Measurements from ENCODE around the gene IL34. TPM values are rescaled to one million over a fixed set of nuclear protein-coding genes. Genes with fewer than 3 reads are reported as not detected.
A peak's percentile ranks its signal among the peaks of the same experiment; 100 is the strongest.
"Not testable (repeated sequence)": the region's sequence is repeated elsewhere in the genome, so short reads cannot be mapped to it uniquely, and the experiment has no call there.

IL34 gene
- polyA plus RNA-seq, 4 donors = 0.62 to 1.2 (median 1.1) TPM

- no peak for DNase-seq (ENCODE audit: low read depth in 4 of 4, low spot score in 2 of 4)
These were observed 15.2 kb upstream of the IL34 start for GRCh38 chr16:70630960-70631745.

DNA sequence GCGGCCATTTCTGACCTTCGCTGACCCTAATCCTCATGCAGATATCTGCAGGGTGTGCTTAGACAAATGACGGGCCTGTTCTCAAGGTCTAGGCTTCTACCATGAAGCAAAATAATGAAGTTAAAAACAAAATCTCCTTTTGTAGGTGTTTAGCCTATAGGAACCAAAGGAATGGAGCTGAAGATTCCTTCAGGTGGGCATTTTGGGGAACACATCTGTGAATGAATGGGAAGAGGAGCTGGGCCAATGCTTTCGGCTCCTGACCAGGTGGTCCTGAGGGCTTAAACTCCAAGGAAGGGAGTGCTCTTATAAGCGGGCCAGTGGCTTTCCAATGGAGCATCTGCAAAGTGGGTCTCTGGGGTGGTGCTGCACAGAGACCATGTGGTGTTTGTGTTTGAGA, 14.1 kb upstream of the IL34 start:
- DNase-seq (ENCODE audit: low read depth in 4 of 4, low spot score in 2 of 4) = no peak

GRCh38 chr16:70633617-70634016, 12.7 kb upstream of the IL34 start:
- DNase-seq (ENCODE audit: low read depth in 4 of 4, low spot score in 2 of 4) = not testable (repeated sequence)

- DNase-seq (ENCODE audit: low read depth in 4 of 4, low spot score in 2 of 4) = no peak
These were observed 11.5 kb upstream of the IL34 start for GRCh38 chr16:70634861-70635260.

DNA sequence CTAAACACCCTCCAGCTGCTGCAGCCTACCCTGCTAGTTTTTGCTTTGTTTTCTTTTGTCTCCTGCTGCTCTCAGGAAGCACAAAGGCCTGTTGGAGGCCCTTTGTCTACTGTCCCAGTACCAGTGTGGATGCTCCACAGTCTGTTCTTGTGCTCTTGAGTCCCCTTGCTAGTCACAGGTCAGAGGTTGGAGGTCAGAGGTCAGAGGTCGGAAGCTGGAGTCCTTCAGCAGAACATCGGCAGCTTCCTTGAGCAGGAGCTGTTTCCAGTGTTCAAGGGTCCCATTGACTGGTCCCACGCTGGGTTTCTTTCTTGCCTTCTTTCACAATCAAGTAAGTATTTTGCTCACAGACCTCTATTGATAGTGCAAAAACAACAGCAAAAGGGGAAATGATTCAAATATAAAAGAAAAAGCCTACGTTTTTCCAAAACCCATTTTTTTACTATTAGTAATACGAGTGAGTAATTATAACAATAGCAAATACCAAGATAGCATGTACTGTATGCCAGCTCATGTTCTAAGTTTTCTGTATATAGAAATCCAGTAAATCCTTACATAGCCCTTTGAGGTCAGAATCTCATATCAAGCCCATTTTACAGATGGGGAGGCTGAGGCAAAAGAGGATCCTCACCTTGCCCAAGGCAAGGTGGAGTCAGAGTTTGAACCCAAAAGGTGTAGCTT, 10.9 kb upstream of the IL34 start:
- no peak for DNase-seq (ENCODE audit: low read depth in 4 of 4, low spot score in 2 of 4)

DNA sequence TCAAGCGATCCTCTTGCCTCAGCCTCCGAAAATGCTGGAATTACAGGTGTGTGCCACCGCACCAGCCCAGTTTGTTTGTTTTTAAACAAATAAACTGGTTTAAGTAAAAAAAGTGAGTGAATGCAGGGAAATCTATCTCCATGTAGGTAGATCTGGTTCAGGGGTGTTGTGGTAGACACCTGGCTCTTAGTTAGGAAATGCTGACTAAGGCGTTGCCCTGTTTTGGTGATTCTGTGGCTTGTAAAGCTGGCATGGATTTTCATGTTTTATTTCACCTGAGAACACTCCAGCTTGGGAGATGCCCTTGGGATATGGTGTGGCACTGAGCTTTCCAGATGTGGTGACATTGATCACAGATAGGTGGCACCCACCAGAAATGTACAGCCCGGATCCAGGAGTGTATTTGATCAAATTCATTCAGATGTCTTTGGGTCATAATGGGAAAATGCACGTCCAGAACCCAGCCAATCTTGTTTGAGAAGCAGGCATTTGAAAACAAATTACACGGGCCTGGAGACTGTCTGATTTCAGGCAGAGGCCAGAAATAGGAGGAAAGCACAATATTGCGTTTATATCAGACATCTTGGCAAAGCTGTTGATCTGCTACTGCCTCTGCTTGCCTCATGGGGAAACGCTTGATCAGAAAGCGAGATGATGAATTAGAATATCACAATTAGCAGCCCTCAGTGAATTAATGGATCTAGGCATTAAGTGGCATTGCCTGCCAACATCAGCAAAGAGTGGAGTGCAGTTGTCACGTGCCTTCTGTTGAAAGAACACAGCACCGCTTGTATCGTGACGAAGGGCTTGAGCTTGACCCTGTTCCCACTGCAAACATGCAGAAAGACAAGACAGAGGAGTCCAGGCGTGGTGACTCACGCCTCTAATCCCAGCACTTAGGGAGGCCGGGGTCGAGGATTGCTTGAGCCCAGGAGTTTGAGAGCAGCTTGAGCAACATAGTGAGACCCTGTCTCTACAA, 7.3 kb upstream of the IL34 start:
- DNase-seq (ENCODE audit: low read depth in 4 of 4, low spot score in 2 of 4) = no peak

DNA sequence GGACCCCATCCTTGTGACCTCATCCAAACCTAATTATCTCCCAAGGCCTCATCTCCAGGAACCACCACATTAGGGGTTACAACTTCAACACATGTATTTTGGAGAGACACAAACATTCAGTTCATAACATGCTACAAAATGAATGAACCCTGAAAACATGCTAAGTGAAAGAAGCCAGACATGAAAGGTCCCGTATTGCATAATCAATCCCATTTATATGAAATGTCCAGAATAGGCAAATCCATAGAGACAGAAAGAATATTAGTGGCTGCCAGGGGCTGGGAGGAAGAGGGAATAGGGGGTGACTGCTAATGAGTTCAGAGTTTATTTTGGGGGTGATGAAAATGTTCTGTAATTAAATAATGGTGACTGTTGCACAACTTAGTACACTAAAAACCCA, 3.7 kb upstream of the IL34 start:
- DNase-seq (ENCODE audit: low read depth in 4 of 4, low spot score in 2 of 4) = no peak

DNA sequence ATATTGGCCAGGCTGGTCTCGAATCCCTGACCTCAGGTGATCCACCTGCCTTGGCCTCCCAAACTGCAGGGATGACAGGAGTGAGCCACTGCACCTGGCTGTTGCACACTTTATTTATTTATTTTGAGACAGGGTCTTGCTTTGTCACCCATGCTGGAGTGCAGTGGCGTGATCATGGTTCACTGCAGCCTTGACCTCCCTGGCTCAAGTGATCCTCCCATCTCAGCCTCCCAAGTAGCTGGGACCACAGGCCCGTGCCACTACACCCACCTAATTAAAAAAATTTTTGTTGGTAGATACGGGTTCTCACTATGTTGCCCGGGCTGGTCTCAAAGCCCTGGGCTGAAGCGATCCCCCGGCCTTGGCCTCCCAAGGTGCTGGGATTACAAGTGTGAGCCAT, 3.1 kb upstream of the IL34 start:
- DNase-seq (ENCODE audit: low read depth in 4 of 4, low spot score in 2 of 4) = not testable (repeated sequence)

DNA sequence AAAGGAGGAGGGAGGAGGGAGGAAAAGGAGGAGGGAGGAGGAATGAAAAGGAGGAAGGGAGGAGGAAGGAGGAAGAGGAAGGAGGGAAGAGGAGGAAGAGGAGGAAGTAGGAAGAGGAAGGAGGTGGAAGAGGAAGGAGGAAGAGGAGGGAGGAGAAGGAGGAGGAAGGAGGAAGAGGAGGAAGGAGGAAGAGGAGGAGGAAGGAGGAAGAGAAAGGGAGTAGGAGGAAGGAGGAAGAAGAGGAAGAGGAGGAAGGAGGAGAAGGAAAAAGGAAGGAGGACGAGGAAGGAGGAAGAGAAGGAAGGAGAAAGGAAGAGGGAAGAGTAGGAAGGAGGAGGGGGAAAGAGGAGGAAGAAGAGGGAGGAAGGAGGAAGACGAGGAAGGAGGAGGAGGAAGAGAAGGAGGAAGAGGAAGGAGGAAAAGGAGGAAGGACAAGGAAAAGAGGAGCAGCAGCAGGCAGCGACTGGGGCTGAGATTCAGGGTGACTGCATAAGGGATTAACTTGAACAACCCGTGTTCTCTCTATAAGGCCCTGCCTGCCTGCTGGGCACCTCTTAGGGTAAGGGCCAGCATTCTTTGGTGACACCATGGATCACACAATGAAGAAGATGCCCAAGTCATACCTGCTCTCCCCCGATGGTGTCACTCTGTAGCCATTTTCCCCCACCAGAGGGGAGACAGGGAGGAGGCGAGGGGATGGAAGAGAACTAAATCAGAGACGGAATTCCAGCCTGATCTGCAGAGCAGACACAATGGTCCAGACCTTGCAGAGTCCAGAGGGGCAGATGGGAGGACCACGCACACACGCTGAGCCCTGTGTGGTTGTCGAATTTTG, 1.4 kb upstream of the IL34 start:
- no peak for DNase-seq (ENCODE audit: low read depth in 4 of 4, low spot score in 2 of 4)

DNA sequence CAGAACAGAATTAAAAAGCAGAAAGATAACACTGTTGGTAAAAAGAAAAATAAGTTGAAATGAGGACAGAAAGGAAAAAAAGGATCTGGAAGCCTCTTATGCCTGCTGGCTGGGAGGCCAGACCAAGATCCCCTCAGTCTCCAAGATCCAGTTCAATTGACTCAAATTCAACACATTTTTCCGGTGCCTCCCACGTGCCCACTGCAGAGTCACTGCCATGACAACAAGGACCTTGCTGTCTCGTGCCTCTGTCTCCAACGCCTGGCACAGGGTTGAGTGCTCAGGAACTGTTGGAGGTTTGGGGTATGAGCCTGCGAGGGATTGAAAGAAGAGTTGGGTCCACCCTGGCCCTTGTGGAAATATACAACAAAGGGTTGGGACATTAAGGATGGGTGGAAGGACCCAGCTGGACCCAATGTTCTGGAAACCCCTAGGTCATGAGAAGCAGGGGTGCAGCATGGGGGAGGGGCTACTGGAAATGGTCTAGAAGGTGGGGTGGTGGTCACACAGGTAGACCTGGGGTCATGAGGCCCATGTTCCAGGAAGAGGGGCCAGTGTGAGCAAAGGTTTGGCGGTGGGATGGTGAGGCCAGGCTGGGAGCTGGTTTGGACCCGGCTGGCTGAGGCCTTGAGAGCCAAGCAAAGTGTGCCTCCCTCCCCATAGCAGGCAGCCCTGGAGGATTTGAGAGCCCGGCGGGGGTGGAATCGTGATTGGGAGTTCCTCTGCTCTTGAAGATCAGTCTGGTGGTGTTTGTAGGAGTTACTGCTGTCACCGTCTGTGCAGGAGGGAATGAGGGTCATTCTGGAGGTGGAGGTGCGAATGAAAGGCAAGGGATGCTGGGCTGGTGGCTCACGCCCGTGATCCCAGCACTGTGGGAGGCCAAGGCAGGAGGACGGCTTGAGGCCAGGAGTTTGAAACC, 1.3 kb downstream of the IL34 start:
- no peak for DNase-seq (ENCODE audit: low read depth in 4 of 4, low spot score in 2 of 4)

DNA sequence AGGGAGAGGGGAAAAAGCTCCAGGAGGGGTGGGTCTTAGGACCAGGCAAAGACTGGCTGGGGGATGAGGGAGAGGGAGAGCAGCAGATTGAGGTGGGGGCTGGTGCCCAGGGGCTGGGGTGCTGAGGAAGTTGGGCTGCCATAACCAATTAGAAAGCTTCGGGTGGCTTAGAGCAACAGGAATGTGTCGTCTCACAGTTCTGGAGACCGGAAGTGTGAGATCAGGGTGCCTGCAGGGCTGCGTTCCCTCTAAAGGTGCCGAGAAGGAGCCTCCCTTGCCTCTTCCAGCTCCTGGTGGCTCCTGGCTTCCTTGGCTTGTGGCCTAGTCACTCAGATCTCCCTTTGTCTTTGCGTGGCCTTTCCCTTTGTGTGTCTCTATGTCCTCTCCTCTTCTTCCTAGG, 2.2 kb downstream of the IL34 start:
- DNase-seq (ENCODE audit: low read depth in 4 of 4, low spot score in 2 of 4) = no peak

DNA sequence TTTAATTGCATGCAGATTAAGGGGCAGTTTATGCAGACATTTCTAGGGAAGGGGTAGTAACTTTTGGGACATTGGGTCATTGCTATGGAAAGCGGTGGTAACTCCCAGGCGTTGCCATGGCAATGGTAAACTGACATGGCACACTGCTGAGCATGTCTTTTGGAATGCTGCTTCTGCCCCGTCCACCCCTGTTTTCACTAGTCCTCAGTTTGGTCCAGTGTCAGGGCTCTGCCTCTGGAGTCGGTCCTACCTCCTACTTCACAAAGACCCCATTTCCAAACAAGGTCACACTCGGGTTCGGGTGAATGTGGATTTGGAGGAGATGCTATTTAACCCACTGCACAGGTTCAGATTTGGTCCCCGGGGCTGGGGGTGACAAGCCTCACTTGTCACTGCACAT, 2.9 kb downstream of the IL34 start:
- no peak for DNase-seq (ENCODE audit: low read depth in 4 of 4, low spot score in 2 of 4)

- no peak for DNase-seq (ENCODE audit: low read depth in 4 of 4, low spot score in 2 of 4)
These were observed 3.9 kb downstream of the IL34 start for GRCh38 chr16:70650216-70650615.

GRCh38 chr16:70651524-70651923, 5.2 kb downstream of the IL34 start:
- DNase-seq (ENCODE audit: low read depth in 4 of 4, low spot score in 2 of 4) = no peak

GRCh38 chr16:70652322-70652721, 6.0 kb downstream of the IL34 start:
- no peak for DNase-seq (ENCODE audit: low read depth in 4 of 4, low spot score in 2 of 4)

DNA sequence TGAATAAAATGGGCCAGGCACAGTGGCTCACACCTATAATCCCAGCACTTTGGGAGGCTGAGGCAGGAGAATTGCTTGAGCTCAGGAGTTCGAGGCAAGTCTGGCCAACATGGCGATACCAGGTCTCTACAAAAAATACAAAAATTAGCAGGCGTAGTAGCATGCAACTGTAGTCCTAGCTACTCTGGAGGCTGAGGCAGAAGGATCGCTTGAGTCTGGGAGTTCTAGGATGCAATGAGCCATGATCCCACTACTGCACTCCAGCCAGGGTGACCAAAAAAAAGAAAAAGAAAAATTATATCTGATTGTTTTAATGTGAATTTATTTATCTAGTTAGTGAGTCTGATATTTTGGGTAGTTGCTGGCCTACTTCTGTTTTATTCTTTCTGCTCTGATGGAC, 7.0 kb downstream of the IL34 start:
- DNase-seq (ENCODE audit: low read depth in 4 of 4, low spot score in 2 of 4) = no peak

DNA sequence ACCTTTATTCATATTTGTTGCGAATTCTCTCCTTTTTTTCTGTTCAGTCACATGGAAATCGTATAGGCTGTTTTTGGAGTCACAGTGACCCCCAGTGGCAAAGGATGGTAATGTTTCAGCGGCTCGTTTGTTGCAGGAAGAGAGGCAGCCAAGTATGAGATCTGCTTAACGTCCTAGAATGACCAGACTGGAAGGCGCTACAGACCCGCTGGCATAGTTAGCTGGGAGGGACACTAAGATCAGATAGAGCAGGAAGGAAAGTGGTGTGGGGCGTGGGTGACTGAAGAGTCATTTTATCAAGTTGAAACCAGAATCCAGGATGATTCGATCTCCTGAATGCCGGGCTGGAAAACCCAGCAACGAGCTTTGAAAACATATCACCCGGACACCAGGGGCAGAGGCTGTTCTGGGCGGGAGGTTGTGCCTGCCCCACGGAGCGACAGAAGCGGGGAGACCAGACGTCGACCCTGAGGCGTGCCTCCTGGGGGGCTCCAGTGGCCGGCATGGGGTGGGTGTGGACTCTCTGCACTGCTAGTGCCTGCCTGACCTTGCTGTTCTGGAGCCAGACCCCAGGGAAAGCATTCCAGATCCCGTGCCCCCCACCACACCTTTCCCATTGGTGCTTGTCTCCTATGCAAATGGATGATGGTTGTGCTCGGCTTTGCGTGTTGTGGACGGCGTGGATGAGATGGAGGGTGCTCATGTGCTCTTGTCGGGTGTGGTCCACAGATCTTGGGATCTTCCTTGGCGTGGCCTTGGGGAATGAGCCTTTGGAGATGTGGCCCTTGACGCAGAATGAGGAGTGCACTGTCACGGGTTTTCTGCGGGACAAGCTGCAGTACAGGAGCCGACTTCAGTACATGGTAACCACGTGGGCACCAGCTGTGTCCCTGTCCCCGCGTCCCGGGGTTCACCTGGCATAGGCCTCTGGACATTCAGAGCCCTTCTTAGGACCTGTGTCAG, 7.7 kb downstream of the IL34 start:
- DNase-seq (ENCODE audit: low read depth in 4 of 4, low spot score in 2 of 4) = peak; percentile 56 to 90 (median 77)

Measured in left renal cortex interstitium (tissue), 4 donors.